GM12878 (cell line): Measurements from ENCODE around the gene CYSRT1. TPM values are rescaled to one million over a fixed set of nuclear protein-coding genes. Genes with fewer than 3 reads are reported as not detected.

ENCODE experiments used
- BMI1 ChIP-seq: fragments of 450-650 bp; IDR thresholded peaks from 2 replicates; pipeline ENCODE4 v1.6.1; 2016; ENCODE audit warnings: mild to moderate bottlenecking, moderate library complexity, borderline replicate concordance
- CBFB ChIP-seq: IDR thresholded peaks from 2 replicates; pipeline ENCODE4 v1.6.1; 2016; ENCODE audit warnings: antibody characterized with exemption, low read depth
- DPF2 ChIP-seq: fragments of 450-650 bp; IDR thresholded peaks from 2 replicates; pipeline ENCODE4 v1.6.1; 2017; ENCODE audit warnings: mild to moderate bottlenecking
- HDAC6 ChIP-seq: fragments of 200-600 bp; sonication (generic); IDR thresholded peaks from one replicate; pipeline ENCODE4 v1.8.0; 2017; ENCODE audit warnings: antibody characterized with exemption; ENCODE audit not compliant: unreplicated experiment
- IRF4 ChIP-seq: IDR thresholded peaks from 2 replicates; pipeline ENCODE4 v1.6.1; 2011; ENCODE audit warnings: low read depth, low read length
- MAX ChIP-seq: IDR thresholded peaks from 2 replicates; pipeline ENCODE4 v1.6.1; 2012; ENCODE audit warnings: low read depth, low read length, improper control_type of control experiment
- MTA2 ChIP-seq: fragments of 450-650 bp; IDR thresholded peaks from 2 replicates; pipeline ENCODE4 v1.6.1; 2016; ENCODE audit warnings: low read depth, mild to moderate bottlenecking, moderate library complexity
- MTA3 ChIP-seq: IDR thresholded peaks from 2 replicates; pipeline ENCODE4 v1.6.1; 2012; ENCODE audit warnings: low read length, inconsistent platforms, borderline replicate concordance
- MXI1 ChIP-seq: fragments of 150-350 bp; IDR thresholded peaks from 2 replicates; pipeline ENCODE4 v1.6.1; 2011; ENCODE audit warnings: low read depth, mild to moderate bottlenecking, inconsistent platforms, low read length, improper control_type of control experiment
- NR2C2 ChIP-seq: IDR thresholded peaks from 2 replicates; pipeline ENCODE4 v1.6.1; 2011; ENCODE audit warnings: borderline replicate concordance, low read depth; ENCODE audit not compliant: control insufficient read depth, insufficient read length
- POLR2AphosphoS2 ChIP-seq: IDR thresholded peaks from 2 replicates; pipeline ENCODE4 v1.6.1; 2011; ENCODE audit warnings: low read depth, mild to moderate bottlenecking, low read length, improper control_type of control experiment, moderate library complexity
- POLR2AphosphoS5 ChIP-seq: IDR thresholded peaks from 2 replicates; pipeline ENCODE4 v1.6.1; 2011; ENCODE audit warnings: mild to moderate bottlenecking, low read length, inconsistent platforms
- POU2F2 ChIP-seq: IDR thresholded peaks from 3 replicates; pipeline ENCODE4 v1.6.1; 2011; ENCODE audit warnings: low read depth, mild to moderate bottlenecking, low read length, borderline replicate concordance
- RAD21 ChIP-seq: IDR thresholded peaks from 2 replicates; pipeline ENCODE4 v1.6.1; 2011; ENCODE audit warnings: mild to moderate bottlenecking, low read depth, low read length, moderate library complexity; ENCODE audit not compliant: insufficient read depth
- RFX5 ChIP-seq: IDR thresholded peaks from 2 replicates; pipeline ENCODE4 v1.6.1; 2011; ENCODE audit warnings: low read depth, low read length, improper control_type of control experiment
- SMAD5 ChIP-seq: IDR thresholded peaks from 2 replicates; pipeline ENCODE4 v1.6.1; 2016; ENCODE audit warnings: antibody characterized with exemption, low read depth
- SP1 ChIP-seq: IDR thresholded peaks from one replicate; pipeline ENCODE4 v1.6.1; 2011; ENCODE audit warnings: low read depth, low read length
- SREBF1 ChIP-seq: IDR thresholded peaks from 2 replicates; pipeline ENCODE4 v1.6.1; 2012; ENCODE audit warnings: mild to moderate bottlenecking, low read length
- SREBF2 ChIP-seq: IDR thresholded peaks from 2 replicates; pipeline ENCODE4 v1.6.1; 2012; ENCODE audit warnings: mild to moderate bottlenecking, low read length
- SUPT20H ChIP-seq: IDR thresholded peaks from 2 replicates; pipeline ENCODE4 v1.6.1; 2011; ENCODE audit warnings: low read depth, mild to moderate bottlenecking, low read length, moderate library complexity, borderline replicate concordance; ENCODE audit not compliant: control insufficient read depth
- ZBTB11 ChIP-seq: fragments of 450-650 bp; formaldehyde crosslinking; IDR thresholded peaks from 2 replicates; pipeline ENCODE4 v1.5.0; 2022; ENCODE audit warnings: mild to moderate bottlenecking, missing genetic modification characterization
- ZBTB33 ChIP-seq: fragments of 450-650 bp; IDR thresholded peaks from 2 replicates; pipeline ENCODE4 v1.6.1; 2017; ENCODE audit warnings: mild to moderate bottlenecking
- ZNF217 ChIP-seq: fragments of 450-650 bp; IDR thresholded peaks from 2 replicates; pipeline ENCODE4 v1.6.1; 2017; ENCODE audit warnings: antibody characterized with exemption, mild to moderate bottlenecking
- ZNF24 ChIP-seq: fragments of 450-650 bp; IDR thresholded peaks from 2 replicates; pipeline ENCODE4 v1.6.1; 2017; ENCODE audit warnings: antibody characterized with exemption, mild to moderate bottlenecking
- polyA plus RNA-seq, 11 experiments: library from polyadenylated mRNA; depleted of rRNA in 4 of 11; unstranded in 6 of 11; stranded (reverse) in 5 of 11; fragments of >200 nt; fragmentation: Nextera tagmentation in 4 of 11; fragmentation: Illumina TruSeq in 1 of 11; extraction: Ambion mirVana in 4 of 11; extraction: Trizol in 1 of 11; gene quantifications; 1 replicate in 1 of 11; 2 replicates in 10 of 11; pipeline versions ENCODE4 v1.2.1 to v1.2.3, GENCODE V29; 2011 to 2016; ENCODE audit warnings: inconsistent platforms in 2 of 11, missing spikeins in 2 of 11, low read depth in 1 of 11
- total RNA-seq, 4 experiments: library from RNA; depleted of rRNA in 3 of 4; stranded (reverse); fragments of >200 nt in 3 of 4; fragmentation: Illumina TruSeq in 1 of 4; extraction: Trizol in 1 of 4; gene quantifications; 2 replicates each; pipeline versions ENCODE4 v1.2.1 to v1.2.3, GENCODE V29; 2013 to 2021

The CYSRT1 gene
- total and polyA plus RNA-seq, 10 of the 15 experiments (the other 5 are each of a cell fraction or from before 2014, with no cell fraction given): 0.24 to 3.6 (median 0.97) TPM; not detected in 1

- TF ChIP-seq SUPT20H: peak; percentile 34; the same call in 1 of the 2 replicates
- peak; percentile 45 for TF ChIP-seq RAD21
- peak; percentile 81 for TF ChIP-seq SP1
- peak; percentile 21; the same call in 1 of the 2 replicates for TF ChIP-seq CBFB
- peak; percentile 92 for TF ChIP-seq MXI1
- no peak for TF ChIP-seq SMAD5
- TF ChIP-seq MTA2: no peak
- peak; percentile 94 for TF ChIP-seq MAX
- TF ChIP-seq SREBF1: peak; percentile 70
- TF ChIP-seq IRF4: peak; percentile 10; the same call in 1 of the 2 replicates
- TF ChIP-seq ZBTB33: no peak
- no peak for TF ChIP-seq BMI1
- TF ChIP-seq ZNF217: peak; percentile 71; the same call in 1 of the 2 replicates
- TF ChIP-seq HDAC6: no peak
- TF ChIP-seq NR2C2: no peak
- peak; percentile 82; the same call in 1 of the 2 replicates for TF ChIP-seq POLR2AphosphoS5
- TF ChIP-seq RFX5: peak; percentile 32; the same call in 1 of the 2 replicates
- no peak for TF ChIP-seq ZBTB11
- TF ChIP-seq ZNF24: 0 out of 2 replicates have a peak, but pooled peaks have one; percentile 47
- peak; percentile 70 for TF ChIP-seq POU2F2
- no peak for TF ChIP-seq MTA3
- TF ChIP-seq SREBF2: no peak
- peak; percentile 91 for TF ChIP-seq DPF2
- TF ChIP-seq POLR2AphosphoS2: peak; percentile 85
- TF ChIP-seq, all 136 proteins: peak for 74
Observed at GRCh38 chr9:137188490-137189296, 36.3 kb upstream of the CYSRT1 start, which contains the start of the genes ANAPC2 and SSNA1 (continued).
